Astrocyte (in vitro differentiated cells and primary cell): ENCODE results near the gene TLL2. TPM values are rescaled to one million over a fixed set of nuclear protein-coding genes. Genes with fewer than 3 reads are reported as not detected.

ENCODE experiments used
- DNase-seq: peaks from one replicate; pipeline ENCODE4 v3.0.0-alpha.2; 2010; ENCODE audit warnings: low read depth
- FAIRE-seq: peaks from 2 replicates; lab custom pipeline; 2011; peaks lifted over from hg19 to GRCh38; lab: Jason Lieb, UNC
- H2AFZ ChIP-seq: 2 replicates; pipeline ENCODE4 v1.6.0; 2012; ENCODE audit warnings: low read depth, low read length, inconsistent platforms
- H3K27ac ChIP-seq: 2 replicates; pipeline ENCODE4 v1.5.1; 2011; ENCODE audit warnings: low read depth, low read length, inconsistent platforms
- H3K27me3 ChIP-seq: 2 replicates; pipeline ENCODE4 v1.6.0; 2011; ENCODE audit warnings: low read length, inconsistent platforms; ENCODE audit not compliant: insufficient read depth
- H3K36me3 ChIP-seq: 2 replicates; pipeline ENCODE4 v1.5.1; 2011; ENCODE audit warnings: low read length, inconsistent platforms; ENCODE audit not compliant: insufficient read depth
- H3K4me1 ChIP-seq: 2 replicates; pipeline ENCODE4 v1.5.1; 2011; ENCODE audit warnings: low read length, inconsistent platforms; ENCODE audit not compliant: insufficient read depth
- H3K4me2 ChIP-seq: 2 replicates; pipeline ENCODE4 v1.6.0; 2012; ENCODE audit warnings: low read length, inconsistent platforms
- H3K4me3 ChIP-seq: 2 replicates; pipeline ENCODE4 v1.5.1; 2011; ENCODE audit warnings: low read depth, mild to moderate bottlenecking, low read length, inconsistent platforms; ENCODE audit not compliant: insufficient read depth
- H3K79me2 ChIP-seq: 2 replicates; pipeline ENCODE4 v1.6.0; 2012; ENCODE audit warnings: mild to moderate bottlenecking, low read length, inconsistent platforms; ENCODE audit not compliant: insufficient read depth
- H3K9ac ChIP-seq: 2 replicates; pipeline ENCODE4 v1.6.0; 2012; ENCODE audit warnings: mild to moderate bottlenecking, low read length, inconsistent platforms
- H3K9me3 ChIP-seq: 2 replicates; pipeline ENCODE4 v1.5.1; 2012; ENCODE audit warnings: low read depth, mild to moderate bottlenecking, low read length, inconsistent platforms; ENCODE audit not compliant: insufficient read depth
- H4K20me1 ChIP-seq: 2 replicates; pipeline ENCODE4 v1.6.0; 2012; ENCODE audit warnings: low read length, inconsistent platforms; ENCODE audit not compliant: insufficient read depth
- H3K27ac Mint-ChIP-seq: one replicate; pipeline ENCODE4 v1.8.0; 2021; ENCODE audit warnings: mild to moderate bottlenecking, mixed read lengths; ENCODE audit not compliant: unreplicated experiment
- H3K27me3 Mint-ChIP-seq: one replicate; pipeline ENCODE4 v1.8.0; 2021; ENCODE audit warnings: low read depth, mixed read lengths; ENCODE audit not compliant: unreplicated experiment
- H3K36me3 Mint-ChIP-seq: one replicate; pipeline ENCODE4 v1.8.0; 2021; ENCODE audit warnings: low read depth, mixed read lengths; ENCODE audit not compliant: unreplicated experiment
- H3K4me1 Mint-ChIP-seq: one replicate; pipeline ENCODE4 v1.8.0; 2021; ENCODE audit warnings: low read depth, mixed read lengths; ENCODE audit not compliant: unreplicated experiment
- H3K4me3 Mint-ChIP-seq: one replicate; pipeline ENCODE4 v1.8.0; 2021; ENCODE audit warnings: mild to moderate bottlenecking, moderate library complexity, mixed read lengths; ENCODE audit not compliant: unreplicated experiment
- H3K9me3 Mint-ChIP-seq: one replicate; pipeline ENCODE4 v1.8.0; 2021; ENCODE audit warnings: mild to moderate bottlenecking, mixed read lengths; ENCODE audit not compliant: unreplicated experiment
- EZH2 ChIP-seq: IDR thresholded peaks from 2 replicates; pipeline ENCODE4 v1.6.1; 2012; ENCODE audit warnings: mild to moderate bottlenecking, low read length, inconsistent platforms; ENCODE audit not compliant: insufficient read depth
- total RNA-seq: library from RNA; stranded (reverse); gene quantifications from 2 replicates; pipeline ENCODE4 v1.2.1, GENCODE V29; 2021
- TF ChIP-seq, protein P1 (sequence below): IDR thresholded peaks from 2 replicates; pipeline ENCODE4 v1.5.1; 2011; ENCODE audit warnings: low read depth, mild to moderate bottlenecking, inconsistent platforms, low read length, moderate library complexity; ENCODE audit not compliant: insufficient read depth

TLL2 gene
- total RNA-seq, 1 donor from 2014 or later: 7.6 TPM

DNA sequence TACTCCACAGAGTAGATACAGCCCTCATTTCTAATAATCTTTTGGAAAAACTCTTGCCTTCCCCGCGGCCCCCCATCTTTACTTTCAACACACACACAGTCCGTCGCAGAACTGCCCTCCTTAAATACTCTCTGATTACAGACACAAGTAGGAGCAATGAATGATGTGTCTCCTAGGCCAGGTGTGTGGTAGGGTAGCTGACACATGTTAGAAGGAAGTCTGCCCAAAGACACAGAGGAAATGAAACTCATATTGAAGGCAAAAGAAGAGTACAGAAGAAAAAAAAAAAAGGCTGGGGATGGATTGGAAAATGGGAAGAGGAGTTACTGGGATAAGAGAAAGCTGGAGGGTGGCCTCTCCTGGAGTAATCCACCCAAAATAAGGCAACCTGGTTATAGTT lies 169.5 kb downstream of the TLL2 start:
- H3K27ac Mint-ChIP-seq: no peak overlapping the region
- no peaks in the 10 kb centered on the region for H3K36me3 ChIP-seq
- H3K9me3 ChIP-seq: peaks cover 3% of the 10 kb centered on the region
- no peak for FAIRE-seq
- no peak overlapping the region for H3K4me3 ChIP-seq
- no peaks in the 10 kb centered on the region for H3K79me2 ChIP-seq
- H3K27me3 ChIP-seq: peaks cover 2% of the 10 kb centered on the region
- no peaks in the 10 kb centered on the region for H3K4me1 ChIP-seq
- H3K4me3 Mint-ChIP-seq: no peak overlapping the region
- peaks cover 8% of the 10 kb centered on the region for H3K9me3 Mint-ChIP-seq
- H2AFZ ChIP-seq: no peak overlapping the region
- no peaks in the 10 kb centered on the region for H3K36me3 Mint-ChIP-seq
- H4K20me1 ChIP-seq: no peaks in the 10 kb centered on the region
- H3K27ac ChIP-seq: no peak overlapping the region
- H3K27me3 Mint-ChIP-seq: peaks cover 5% of the 10 kb centered on the region
- DNase-seq: no peak
- no peaks in the 10 kb centered on the region for H3K4me1 Mint-ChIP-seq
- no peak for TF ChIP-seq EZH2
- TF ChIP-seq, protein P1, sequence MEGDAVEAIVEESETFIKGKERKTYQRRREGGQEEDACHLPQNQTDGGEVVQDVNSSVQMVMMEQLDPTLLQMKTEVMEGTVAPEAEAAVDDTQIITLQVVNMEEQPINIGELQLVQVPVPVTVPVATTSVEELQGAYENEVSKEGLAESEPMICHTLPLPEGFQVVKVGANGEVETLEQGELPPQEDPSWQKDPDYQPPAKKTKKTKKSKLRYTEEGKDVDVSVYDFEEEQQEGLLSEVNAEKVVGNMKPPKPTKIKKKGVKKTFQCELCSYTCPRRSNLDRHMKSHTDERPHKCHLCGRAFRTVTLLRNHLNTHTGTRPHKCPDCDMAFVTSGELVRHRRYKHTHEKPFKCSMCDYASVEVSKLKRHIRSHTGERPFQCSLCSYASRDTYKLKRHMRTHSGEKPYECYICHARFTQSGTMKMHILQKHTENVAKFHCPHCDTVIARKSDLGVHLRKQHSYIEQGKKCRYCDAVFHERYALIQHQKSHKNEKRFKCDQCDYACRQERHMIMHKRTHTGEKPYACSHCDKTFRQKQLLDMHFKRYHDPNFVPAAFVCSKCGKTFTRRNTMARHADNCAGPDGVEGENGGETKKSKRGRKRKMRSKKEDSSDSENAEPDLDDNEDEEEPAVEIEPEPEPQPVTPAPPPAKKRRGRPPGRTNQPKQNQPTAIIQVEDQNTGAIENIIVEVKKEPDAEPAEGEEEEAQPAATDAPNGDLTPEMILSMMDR: no peak
- no peak overlapping the region for H3K4me2 ChIP-seq
- H3K9ac ChIP-seq: no peak overlapping the region

DNA sequence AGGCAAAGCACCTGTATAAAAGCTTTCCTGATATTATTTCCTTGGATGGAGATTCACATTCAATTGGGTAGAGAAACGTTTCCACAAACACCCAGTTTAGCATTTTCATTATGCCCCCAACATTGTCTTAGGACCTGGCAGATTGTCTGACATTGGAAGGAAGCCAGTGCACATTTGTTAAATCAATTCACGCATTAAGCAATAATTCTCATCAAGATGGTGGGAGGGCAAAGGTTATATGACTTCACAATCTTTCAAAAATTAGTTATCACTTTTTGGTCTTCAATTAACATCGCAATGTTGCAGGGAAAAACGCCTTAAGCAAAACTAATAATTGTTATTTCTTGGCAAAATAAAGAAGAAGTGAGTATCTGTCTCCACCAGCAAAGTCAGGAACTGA lies 171.3 kb downstream of the TLL2 start:
- Histone ChIP-seq H3K4me3 (no peak overlapping the region), H2AFZ (no peak overlapping the region), H3K27me3 (peaks cover 2% of the 10 kb centered on the region), H3K27ac (no peak overlapping the region), H3K36me3 (no peaks in the 10 kb centered on the region), H3K4me1 (no peaks in the 10 kb centered on the region), H4K20me1 (no peaks in the 10 kb centered on the region), H3K79me2 (no peaks in the 10 kb centered on the region), H3K9me3 (peaks cover 3% of the 10 kb centered on the region), H3K4me2 (no peak overlapping the region), H3K9ac (no peak overlapping the region)
- H3K4me1 Mint-ChIP-seq: no peaks in the 10 kb centered on the region
- no peak for FAIRE-seq
- no peak for DNase-seq
- TF ChIP-seq, protein P1: no peak
- TF ChIP-seq EZH2: no peak
- H3K4me3 Mint-ChIP-seq: no peak overlapping the region
- peaks cover 5% of the 10 kb centered on the region for H3K27me3 Mint-ChIP-seq
- no peaks in the 10 kb centered on the region for H3K36me3 Mint-ChIP-seq
- H3K27ac Mint-ChIP-seq: no peak overlapping the region
- H3K9me3 Mint-ChIP-seq: peaks cover 8% of the 10 kb centered on the region

DNA sequence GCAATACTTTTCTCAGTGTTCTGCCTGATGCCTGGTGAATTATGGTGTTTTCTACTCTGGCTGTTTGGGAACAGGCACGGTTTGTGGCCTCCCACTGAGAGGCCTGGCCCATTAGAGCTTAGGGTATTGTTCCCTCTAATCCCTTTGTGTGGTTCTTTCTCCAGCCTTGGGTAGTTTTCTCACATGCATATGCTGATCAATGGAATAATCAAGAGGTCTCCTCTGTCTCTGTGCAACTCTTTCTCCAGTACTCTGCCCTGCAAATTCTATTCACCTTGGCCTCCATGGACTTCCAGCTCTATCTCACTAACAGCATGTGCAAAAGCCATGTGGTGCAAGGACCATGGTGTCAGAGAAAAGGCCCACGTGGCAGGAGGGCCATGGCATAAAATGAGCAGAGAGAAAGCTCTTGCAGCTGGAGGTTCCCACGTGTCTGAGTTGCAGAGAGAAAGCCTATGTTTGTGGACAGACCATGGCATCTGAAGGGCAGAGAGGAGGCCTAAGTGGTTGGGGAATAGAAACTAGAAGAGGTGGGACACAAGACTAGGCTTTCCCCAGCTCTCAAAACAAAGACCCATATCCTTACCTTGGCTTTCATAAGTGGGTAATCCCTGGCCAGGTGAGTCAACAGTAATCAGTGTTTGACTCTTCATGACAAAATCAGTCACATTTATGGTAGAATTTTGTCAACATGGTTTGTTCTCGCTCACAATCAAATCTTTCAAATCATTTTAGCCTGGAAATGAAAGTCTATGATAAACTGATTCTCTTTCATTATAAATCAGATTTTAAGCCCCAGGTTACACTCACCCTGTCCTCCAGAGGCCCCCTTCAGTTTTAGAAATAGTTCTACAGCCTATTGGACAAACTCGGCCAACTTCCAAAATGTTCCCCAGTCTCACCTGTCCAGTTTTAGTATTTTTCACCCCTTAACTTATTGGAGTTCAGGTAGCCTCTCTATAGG lies 172.2 kb downstream of the TLL2 start:
- no peaks in the 10 kb centered on the region for H3K4me1 ChIP-seq
- no peak overlapping the region for H3K27ac Mint-ChIP-seq
- no peak overlapping the region for H3K9ac ChIP-seq
- FAIRE-seq (no peak), DNase-seq (no peak)
- H3K9me3 ChIP-seq: peaks cover 3% of the 10 kb centered on the region
- H3K27me3 Mint-ChIP-seq: peaks cover 5% of the 10 kb centered on the region
- H3K4me1 Mint-ChIP-seq: no peaks in the 10 kb centered on the region
- H3K79me2 ChIP-seq: no peaks in the 10 kb centered on the region
- no peak overlapping the region for H3K4me3 ChIP-seq
- H4K20me1 ChIP-seq: no peaks in the 10 kb centered on the region
- no peak overlapping the region for H3K27ac ChIP-seq
- no peak overlapping the region for H3K4me2 ChIP-seq
- H3K9me3 Mint-ChIP-seq: peaks cover 8% of the 10 kb centered on the region
- no peak overlapping the region for H3K4me3 Mint-ChIP-seq
- no peak for TF ChIP-seq EZH2
- TF ChIP-seq, protein P1: no peak
- no peaks in the 10 kb centered on the region for H3K36me3 ChIP-seq
- H3K36me3 Mint-ChIP-seq: no peaks in the 10 kb centered on the region
- no peak overlapping the region for H2AFZ ChIP-seq
- H3K27me3 ChIP-seq: peaks cover 2% of the 10 kb centered on the region
